WTC11 (cell line): ENCODE results near the gene GGNBP2. TPM values are rescaled to one million over a fixed set of nuclear protein-coding genes. Genes with fewer than 3 reads are reported as not detected.
A peak's percentile ranks its signal among the peaks of the same experiment; 100 is the strongest.

Experiments used
- CBFB ChIP-seq: sonication (generic); formaldehyde crosslinking; IDR thresholded peaks from 2 replicates; pipeline ENCODE4 v1.8.1; 2022; ENCODE audit warnings: mild to moderate bottlenecking, low read depth, missing genetic modification reagents
- IRF2 ChIP-seq: sonication (generic); formaldehyde crosslinking; IDR thresholded peaks from 2 replicates; pipeline ENCODE4 v1.8.0; 2022; ENCODE audit warnings: low read depth, missing genetic modification reagents, borderline replicate concordance
- MYBL2 ChIP-seq: sonication (generic); formaldehyde crosslinking; IDR thresholded peaks from 2 replicates; pipeline ENCODE4 v1.8.1; 2023; ENCODE audit warnings: mild to moderate bottlenecking, moderate library complexity, missing genetic modification reagents
- NFE2L1 ChIP-seq: sonication (generic); formaldehyde crosslinking; IDR thresholded peaks from 2 replicates; pipeline ENCODE4 v1.8.1; 2023; ENCODE audit warnings: missing genetic modification reagents
- OVOL2 ChIP-seq: fragments of 250-450 bp; sonication (Bioruptor Pico); IDR thresholded peaks from 2 replicates; pipeline ENCODE4 v1.9.0; 2021; ENCODE audit warnings: mild to moderate bottlenecking, borderline replicate concordance
- SMAD3 ChIP-seq: sonication (generic); formaldehyde crosslinking; IDR thresholded peaks from 2 replicates; pipeline ENCODE4 v1.8.0; 2022; ENCODE audit warnings: missing genetic modification reagents, mild to moderate bottlenecking, borderline replicate concordance
- TCF7 ChIP-seq: sonication (generic); formaldehyde crosslinking; IDR thresholded peaks from 2 replicates; pipeline ENCODE4 v1.8.0; 2022; ENCODE audit warnings: mild to moderate bottlenecking, low read depth, missing genetic modification reagents, moderate library complexity
- USF1 ChIP-seq: sonication (generic); formaldehyde crosslinking; IDR thresholded peaks from 2 replicates; pipeline ENCODE4 v1.8.0; 2022; ENCODE audit warnings: mild to moderate bottlenecking, missing genetic modification reagents
- ZNF281 ChIP-seq: sonication (generic); formaldehyde crosslinking; IDR thresholded peaks from 2 replicates; pipeline ENCODE4 v1.8.0; 2023; ENCODE audit warnings: mild to moderate bottlenecking, missing genetic modification reagents
- ZNF416 ChIP-seq: fragments of 250-450 bp; sonication (Bioruptor Pico); IDR thresholded peaks from 2 replicates; pipeline ENCODE4 v1.9.0; 2021; ENCODE audit warnings: mild to moderate bottlenecking, inconsistent platforms
- total RNA-seq: library from RNA; stranded (reverse); gene quantifications from 3 replicates; pipeline ENCODE4 v1.2.3, GENCODE V29; 2021
- TF ChIP-seq, protein P1 (sequence below): sonication (generic); formaldehyde crosslinking; IDR thresholded peaks from 2 replicates; pipeline ENCODE4 v1.8.0; 2022; ENCODE audit warnings: mild to moderate bottlenecking, missing genetic modification reagents
- TF ChIP-seq, protein P2 (sequence below): fragments of 250-450 bp; sonication (Bioruptor Pico); IDR thresholded peaks from 2 replicates; pipeline ENCODE4 v1.8.0; 2021; ENCODE audit warnings: mild to moderate bottlenecking
- TF ChIP-seq, protein P3 (sequence below): fragments of 250-450 bp; sonication (Bioruptor Pico); IDR thresholded peaks from 2 replicates; pipeline ENCODE4 v2.1.2; 2022; ENCODE audit warnings: mild to moderate bottlenecking, moderate library complexity
- TF ChIP-seq, protein P4 (sequence below): fragments of 250-450 bp; sonication (Bioruptor Pico); IDR thresholded peaks from 2 replicates; pipeline ENCODE4 v1.9.0; 2021; ENCODE audit warnings: mild to moderate bottlenecking
- TF ChIP-seq, protein P5 (sequence below): sonication (generic); formaldehyde crosslinking; IDR thresholded peaks from 2 replicates; pipeline ENCODE4 v1.8.0; 2022; ENCODE audit warnings: mild to moderate bottlenecking, missing genetic modification reagents
- TF ChIP-seq, protein P6 (sequence below): sonication (generic); formaldehyde crosslinking; IDR thresholded peaks from 2 replicates; pipeline ENCODE4 v1.8.0; 2023; ENCODE audit warnings: missing genetic modification reagents, mild to moderate bottlenecking, borderline replicate concordance
- TF ChIP-seq, protein P7 (sequence below): sonication (generic); formaldehyde crosslinking; IDR thresholded peaks from 2 replicates; pipeline ENCODE4 v1.8.1; 2022; ENCODE audit warnings: mild to moderate bottlenecking, moderate library complexity, missing genetic modification reagents

GGNBP2 gene
- total RNA-seq, 1 experiment from 2014 or later, result 49.6 TPM

DNA sequence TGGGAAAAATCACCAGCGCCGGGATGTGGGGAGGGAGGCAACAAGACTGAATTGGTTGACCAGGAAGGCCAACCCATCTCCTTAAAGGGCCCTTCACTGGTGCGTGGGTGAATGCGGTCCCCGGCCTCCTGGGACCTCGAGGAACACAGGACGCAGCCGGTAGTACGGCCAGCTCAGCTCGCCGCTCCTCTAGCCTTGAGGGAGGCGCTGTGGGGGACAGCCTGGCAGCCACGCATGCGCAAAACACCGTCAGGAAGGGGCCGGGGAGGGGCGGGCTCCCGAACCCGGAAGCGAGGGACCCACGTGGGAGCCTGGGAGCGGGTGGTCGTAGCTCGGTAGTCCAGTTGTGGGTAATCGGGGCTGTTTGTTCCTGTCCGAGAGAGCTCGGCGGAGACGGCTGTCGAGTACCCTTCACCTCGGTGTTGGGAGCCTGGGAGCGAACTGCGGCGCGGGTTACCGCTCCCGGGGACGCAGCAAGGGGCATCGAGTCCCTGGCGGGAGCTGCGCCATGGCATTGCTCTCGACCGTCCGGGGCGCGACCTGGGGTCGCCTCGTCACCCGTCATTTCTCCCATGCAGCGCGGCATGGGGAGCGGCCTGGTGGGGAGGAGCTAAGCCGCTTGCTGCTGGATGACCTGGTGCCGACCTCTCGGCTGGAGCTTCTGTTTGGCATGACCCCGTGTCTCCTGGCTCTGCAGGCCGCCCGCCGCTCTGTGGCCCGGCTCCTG is 56.7 kb downstream of the GGNBP2 start, which contains the start of gene MRM1 (continued):
- TF ChIP-seq, protein P1, sequence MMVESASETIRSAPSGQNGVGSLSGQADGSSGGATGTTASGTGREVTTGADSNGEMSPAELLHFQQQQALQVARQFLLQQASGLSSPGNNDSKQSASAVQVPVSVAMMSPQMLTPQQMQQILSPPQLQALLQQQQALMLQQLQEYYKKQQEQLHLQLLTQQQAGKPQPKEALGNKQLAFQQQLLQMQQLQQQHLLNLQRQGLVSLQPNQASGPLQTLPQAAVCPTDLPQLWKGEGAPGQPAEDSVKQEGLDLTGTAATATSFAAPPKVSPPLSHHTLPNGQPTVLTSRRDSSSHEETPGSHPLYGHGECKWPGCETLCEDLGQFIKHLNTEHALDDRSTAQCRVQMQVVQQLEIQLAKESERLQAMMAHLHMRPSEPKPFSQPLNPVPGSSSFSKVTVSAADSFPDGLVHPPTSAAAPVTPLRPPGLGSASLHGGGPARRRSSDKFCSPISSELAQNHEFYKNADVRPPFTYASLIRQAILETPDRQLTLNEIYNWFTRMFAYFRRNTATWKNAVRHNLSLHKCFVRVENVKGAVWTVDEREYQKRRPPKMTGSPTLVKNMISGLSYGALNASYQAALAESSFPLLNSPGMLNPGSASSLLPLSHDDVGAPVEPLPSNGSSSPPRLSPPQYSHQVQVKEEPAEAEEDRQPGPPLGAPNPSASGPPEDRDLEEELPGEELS (CRISPR knock-in tag), result no peak
- TF ChIP-seq OVOL2, result no peak
- no peak for TF ChIP-seq ZNF281 (CRISPR knock-in tag)
- peak; percentile 82 for TF ChIP-seq ZNF416 (CRISPR knock-in tag)
- TF ChIP-seq, protein P2, sequence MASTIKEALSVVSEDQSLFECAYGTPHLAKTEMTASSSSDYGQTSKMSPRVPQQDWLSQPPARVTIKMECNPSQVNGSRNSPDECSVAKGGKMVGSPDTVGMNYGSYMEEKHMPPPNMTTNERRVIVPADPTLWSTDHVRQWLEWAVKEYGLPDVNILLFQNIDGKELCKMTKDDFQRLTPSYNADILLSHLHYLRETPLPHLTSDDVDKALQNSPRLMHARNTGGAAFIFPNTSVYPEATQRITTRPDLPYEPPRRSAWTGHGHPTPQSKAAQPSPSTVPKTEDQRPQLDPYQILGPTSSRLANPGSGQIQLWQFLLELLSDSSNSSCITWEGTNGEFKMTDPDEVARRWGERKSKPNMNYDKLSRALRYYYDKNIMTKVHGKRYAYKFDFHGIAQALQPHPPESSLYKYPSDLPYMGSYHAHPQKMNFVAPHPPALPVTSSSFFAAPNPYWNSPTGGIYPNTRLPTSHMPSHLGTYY (CRISPR knock-in tag), result 0 out of 2 replicates have a peak, but pooled peaks have one; percentile 4
- TF ChIP-seq MYBL2, result no peak; the same call in 1 of the 2 replicates
- TF ChIP-seq, protein P3, sequence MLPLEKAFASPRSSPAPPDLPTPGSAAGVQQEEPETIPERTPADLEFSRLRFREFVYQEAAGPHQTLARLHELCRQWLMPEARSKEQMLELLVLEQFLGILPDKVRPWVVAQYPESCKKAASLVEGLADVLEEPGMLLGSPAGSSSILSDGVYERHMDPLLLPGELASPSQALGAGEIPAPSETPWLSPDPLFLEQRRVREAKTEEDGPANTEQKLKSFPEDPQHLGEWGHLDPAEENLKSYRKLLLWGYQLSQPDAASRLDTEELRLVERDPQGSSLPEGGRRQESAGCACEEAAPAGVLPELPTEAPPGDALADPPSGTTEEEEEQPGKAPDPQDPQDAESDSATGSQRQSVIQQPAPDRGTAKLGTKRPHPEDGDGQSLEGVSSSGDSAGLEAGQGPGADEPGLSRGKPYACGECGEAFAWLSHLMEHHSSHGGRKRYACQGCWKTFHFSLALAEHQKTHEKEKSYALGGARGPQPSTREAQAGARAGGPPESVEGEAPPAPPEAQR (CRISPR knock-in tag), result no peak
- no peak for TF ChIP-seq IRF2 (CRISPR knock-in tag)
- TF ChIP-seq TCF7 (CRISPR knock-in tag), result no peak
- TF ChIP-seq CBFB (CRISPR knock-in tag), result no peak
- TF ChIP-seq, protein P4, sequence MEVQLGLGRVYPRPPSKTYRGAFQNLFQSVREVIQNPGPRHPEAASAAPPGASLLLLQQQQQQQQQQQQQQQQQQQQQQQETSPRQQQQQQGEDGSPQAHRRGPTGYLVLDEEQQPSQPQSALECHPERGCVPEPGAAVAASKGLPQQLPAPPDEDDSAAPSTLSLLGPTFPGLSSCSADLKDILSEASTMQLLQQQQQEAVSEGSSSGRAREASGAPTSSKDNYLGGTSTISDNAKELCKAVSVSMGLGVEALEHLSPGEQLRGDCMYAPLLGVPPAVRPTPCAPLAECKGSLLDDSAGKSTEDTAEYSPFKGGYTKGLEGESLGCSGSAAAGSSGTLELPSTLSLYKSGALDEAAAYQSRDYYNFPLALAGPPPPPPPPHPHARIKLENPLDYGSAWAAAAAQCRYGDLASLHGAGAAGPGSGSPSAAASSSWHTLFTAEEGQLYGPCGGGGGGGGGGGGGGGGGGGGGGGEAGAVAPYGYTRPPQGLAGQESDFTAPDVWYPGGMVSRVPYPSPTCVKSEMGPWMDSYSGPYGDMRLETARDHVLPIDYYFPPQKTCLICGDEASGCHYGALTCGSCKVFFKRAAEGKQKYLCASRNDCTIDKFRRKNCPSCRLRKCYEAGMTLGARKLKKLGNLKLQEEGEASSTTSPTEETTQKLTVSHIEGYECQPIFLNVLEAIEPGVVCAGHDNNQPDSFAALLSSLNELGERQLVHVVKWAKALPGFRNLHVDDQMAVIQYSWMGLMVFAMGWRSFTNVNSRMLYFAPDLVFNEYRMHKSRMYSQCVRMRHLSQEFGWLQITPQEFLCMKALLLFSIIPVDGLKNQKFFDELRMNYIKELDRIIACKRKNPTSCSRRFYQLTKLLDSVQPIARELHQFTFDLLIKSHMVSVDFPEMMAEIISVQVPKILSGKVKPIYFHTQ, result 0 out of 2 replicates have a peak, but pooled peaks have one; percentile 60
- peak; percentile 87 for TF ChIP-seq USF1 (CRISPR knock-in tag)
- TF ChIP-seq, protein P5, sequence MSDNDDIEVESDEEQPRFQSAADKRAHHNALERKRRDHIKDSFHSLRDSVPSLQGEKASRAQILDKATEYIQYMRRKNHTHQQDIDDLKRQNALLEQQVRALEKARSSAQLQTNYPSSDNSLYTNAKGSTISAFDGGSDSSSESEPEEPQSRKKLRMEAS, result peak; percentile 94
- TF ChIP-seq SMAD3, result peak; percentile 22; the same call in 1 of the 2 replicates
- TF ChIP-seq, protein P6, sequence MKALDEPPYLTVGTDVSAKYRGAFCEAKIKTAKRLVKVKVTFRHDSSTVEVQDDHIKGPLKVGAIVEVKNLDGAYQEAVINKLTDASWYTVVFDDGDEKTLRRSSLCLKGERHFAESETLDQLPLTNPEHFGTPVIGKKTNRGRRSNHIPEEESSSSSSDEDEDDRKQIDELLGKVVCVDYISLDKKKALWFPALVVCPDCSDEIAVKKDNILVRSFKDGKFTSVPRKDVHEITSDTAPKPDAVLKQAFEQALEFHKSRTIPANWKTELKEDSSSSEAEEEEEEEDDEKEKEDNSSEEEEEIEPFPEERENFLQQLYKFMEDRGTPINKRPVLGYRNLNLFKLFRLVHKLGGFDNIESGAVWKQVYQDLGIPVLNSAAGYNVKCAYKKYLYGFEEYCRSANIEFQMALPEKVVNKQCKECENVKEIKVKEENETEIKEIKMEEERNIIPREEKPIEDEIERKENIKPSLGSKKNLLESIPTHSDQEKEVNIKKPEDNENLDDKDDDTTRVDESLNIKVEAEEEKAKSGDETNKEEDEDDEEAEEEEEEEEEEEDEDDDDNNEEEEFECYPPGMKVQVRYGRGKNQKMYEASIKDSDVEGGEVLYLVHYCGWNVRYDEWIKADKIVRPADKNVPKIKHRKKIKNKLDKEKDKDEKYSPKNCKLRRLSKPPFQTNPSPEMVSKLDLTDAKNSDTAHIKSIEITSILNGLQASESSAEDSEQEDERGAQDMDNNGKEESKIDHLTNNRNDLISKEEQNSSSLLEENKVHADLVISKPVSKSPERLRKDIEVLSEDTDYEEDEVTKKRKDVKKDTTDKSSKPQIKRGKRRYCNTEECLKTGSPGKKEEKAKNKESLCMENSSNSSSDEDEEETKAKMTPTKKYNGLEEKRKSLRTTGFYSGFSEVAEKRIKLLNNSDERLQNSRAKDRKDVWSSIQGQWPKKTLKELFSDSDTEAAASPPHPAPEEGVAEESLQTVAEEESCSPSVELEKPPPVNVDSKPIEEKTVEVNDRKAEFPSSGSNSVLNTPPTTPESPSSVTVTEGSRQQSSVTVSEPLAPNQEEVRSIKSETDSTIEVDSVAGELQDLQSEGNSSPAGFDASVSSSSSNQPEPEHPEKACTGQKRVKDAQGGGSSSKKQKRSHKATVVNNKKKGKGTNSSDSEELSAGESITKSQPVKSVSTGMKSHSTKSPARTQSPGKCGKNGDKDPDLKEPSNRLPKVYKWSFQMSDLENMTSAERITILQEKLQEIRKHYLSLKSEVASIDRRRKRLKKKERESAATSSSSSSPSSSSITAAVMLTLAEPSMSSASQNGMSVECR (CRISPR knock-in tag), result peak; percentile 75; the same call in 1 of the 2 replicates
- TF ChIP-seq NFE2L1, result no peak
- TF ChIP-seq, protein P7, sequence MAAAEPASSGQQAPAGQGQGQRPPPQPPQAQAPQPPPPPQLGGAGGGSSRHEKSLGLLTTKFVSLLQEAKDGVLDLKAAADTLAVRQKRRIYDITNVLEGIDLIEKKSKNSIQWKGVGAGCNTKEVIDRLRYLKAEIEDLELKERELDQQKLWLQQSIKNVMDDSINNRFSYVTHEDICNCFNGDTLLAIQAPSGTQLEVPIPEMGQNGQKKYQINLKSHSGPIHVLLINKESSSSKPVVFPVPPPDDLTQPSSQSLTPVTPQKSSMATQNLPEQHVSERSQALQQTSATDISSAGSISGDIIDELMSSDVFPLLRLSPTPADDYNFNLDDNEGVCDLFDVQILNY, result no peak; the same call in 1 of the 2 replicates
